IMR-90 (cell line): ENCODE data around the gene CEP152.

Source experiments
- CHD1 ChIP-seq: IDR thresholded peaks from 2 replicates; pipeline ENCODE4 v1.6.1; 2012; ENCODE audit warnings: low read depth, low read length, improper control_type of control experiment
- MXI1 ChIP-seq: IDR thresholded peaks from 2 replicates; pipeline ENCODE4 v1.6.1; 2012; ENCODE audit warnings: low read depth, mild to moderate bottlenecking, low read length, moderate library complexity, borderline replicate concordance
- POLR2A ChIP-seq: IDR thresholded peaks from 2 replicates; pipeline ENCODE4 v1.6.1; 2012; ENCODE audit warnings: mild to moderate bottlenecking, low read depth, low read length
- RAD21 ChIP-seq: IDR thresholded peaks from 2 replicates; pipeline ENCODE4 v1.6.1; 2012; ENCODE audit warnings: low read length, improper control_type of control experiment
- RCOR1 ChIP-seq: IDR thresholded peaks from 2 replicates; pipeline ENCODE4 v1.6.1; 2012; ENCODE audit warnings: mild to moderate bottlenecking, low read length, improper control_type of control experiment; ENCODE audit not compliant: insufficient replicate concordance
- RFX5 ChIP-seq: IDR thresholded peaks from 2 replicates; pipeline ENCODE4 v1.8.0; 2012; ENCODE audit warnings: low read depth, mild to moderate bottlenecking, low read length, moderate library complexity
- SMC3 ChIP-seq: fragments of 150-350 bp; IDR thresholded peaks from 2 replicates; pipeline ENCODE4 v1.6.1; 2016; ENCODE audit warnings: low read depth, mild to moderate bottlenecking, antibody characterized with exemption, low read length, moderate library complexity
- TF ChIP-seq, protein P1 (sequence below): conservative IDR thresholded peaks from 2 replicates; pipeline ENCODE4 v1.5.1; 2012; ENCODE audit warnings: mild to moderate bottlenecking, low read depth, low read length, improper control_type of control experiment
- TF ChIP-seq, protein P2 (sequence below): fragments of 150-350 bp; IDR thresholded peaks from 2 replicates; pipeline ENCODE4 v1.6.1; 2017; ENCODE audit warnings: mild to moderate bottlenecking, antibody characterized with exemption, low read length, low read depth

DNA sequence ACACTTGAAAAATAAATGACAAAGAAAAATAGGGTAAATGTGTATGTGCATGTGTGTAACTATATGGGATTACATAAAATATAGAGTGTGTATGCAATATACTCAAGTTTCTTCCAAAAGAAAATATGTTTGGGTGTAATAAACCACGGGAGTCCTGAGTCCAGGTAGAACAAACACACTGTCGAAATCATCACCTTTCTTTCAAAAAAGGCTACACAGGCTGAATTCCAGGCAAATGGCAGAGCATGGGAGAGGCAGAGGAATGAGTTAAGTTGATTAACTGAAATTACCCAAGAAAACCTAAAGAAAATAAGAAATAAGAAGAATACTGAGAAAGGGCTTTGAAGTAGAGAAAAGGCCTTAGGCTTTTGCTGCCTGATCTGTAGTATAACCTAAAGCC, 26.1 kb downstream of the CEP152 start:
- TF ChIP-seq MXI1 (no peak), POLR2A (no peak), RFX5 (no peak), SMC3 (no peak), CHD1 (no peak), RAD21 (no peak), RCOR1 (no peak)
- TF ChIP-seq, protein P1, sequence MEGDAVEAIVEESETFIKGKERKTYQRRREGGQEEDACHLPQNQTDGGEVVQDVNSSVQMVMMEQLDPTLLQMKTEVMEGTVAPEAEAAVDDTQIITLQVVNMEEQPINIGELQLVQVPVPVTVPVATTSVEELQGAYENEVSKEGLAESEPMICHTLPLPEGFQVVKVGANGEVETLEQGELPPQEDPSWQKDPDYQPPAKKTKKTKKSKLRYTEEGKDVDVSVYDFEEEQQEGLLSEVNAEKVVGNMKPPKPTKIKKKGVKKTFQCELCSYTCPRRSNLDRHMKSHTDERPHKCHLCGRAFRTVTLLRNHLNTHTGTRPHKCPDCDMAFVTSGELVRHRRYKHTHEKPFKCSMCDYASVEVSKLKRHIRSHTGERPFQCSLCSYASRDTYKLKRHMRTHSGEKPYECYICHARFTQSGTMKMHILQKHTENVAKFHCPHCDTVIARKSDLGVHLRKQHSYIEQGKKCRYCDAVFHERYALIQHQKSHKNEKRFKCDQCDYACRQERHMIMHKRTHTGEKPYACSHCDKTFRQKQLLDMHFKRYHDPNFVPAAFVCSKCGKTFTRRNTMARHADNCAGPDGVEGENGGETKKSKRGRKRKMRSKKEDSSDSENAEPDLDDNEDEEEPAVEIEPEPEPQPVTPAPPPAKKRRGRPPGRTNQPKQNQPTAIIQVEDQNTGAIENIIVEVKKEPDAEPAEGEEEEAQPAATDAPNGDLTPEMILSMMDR = no peak
- TF ChIP-seq, protein P2, sequence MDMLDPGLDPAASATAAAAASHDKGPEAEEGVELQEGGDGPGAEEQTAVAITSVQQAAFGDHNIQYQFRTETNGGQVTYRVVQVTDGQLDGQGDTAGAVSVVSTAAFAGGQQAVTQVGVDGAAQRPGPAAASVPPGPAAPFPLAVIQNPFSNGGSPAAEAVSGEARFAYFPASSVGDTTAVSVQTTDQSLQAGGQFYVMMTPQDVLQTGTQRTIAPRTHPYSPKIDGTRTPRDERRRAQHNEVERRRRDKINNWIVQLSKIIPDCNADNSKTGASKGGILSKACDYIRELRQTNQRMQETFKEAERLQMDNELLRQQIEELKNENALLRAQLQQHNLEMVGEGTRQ = no peak
